Right lobe of liver (tissue), 6 donors: ENCODE data around the gene LRPAP1. TPM values are rescaled to one million over a fixed set of nuclear protein-coding genes. Genes with fewer than 3 reads are reported as not detected.

Source experiments
- ATAC-seq, 4 donors: fragments of 200-7000 bp; cut with Tn5 transposase; one replicate each; pipeline ENCODE4 v1.9.1; 2020; ENCODE audit warnings: mild to moderate bottlenecking in 4 of 4, moderate library complexity in 4 of 4
- DNase-seq, 3 donors: peaks; one replicate each; pipeline ENCODE4 v3.0.0-alpha.2; 2020
- H3K27ac ChIP-seq, 3 donors: fragments of 200-600 bp; one replicate each; pipeline ENCODE4 v1.8.0; 2022
- H3K27me3 ChIP-seq, 2 donors: fragments of 200-600 bp; one replicate each; pipeline ENCODE4 v1.8.0; 2022
- H3K36me3 ChIP-seq, 4 donors: fragments of 200-600 bp; sonication (generic) in 1 of 4; one replicate each; pipeline versions ENCODE4 v1.5.1 to v1.8.0; 2017 to 2022; ENCODE audit warnings: control low read depth in 1 of 4
- H3K4me1 ChIP-seq, 4 donors: fragments of 200-600 bp; sonication (generic) in 1 of 4; one replicate each; pipeline versions ENCODE4 v1.5.1 to v1.8.0; 2017 to 2022; ENCODE audit warnings: control low read depth in 1 of 4
- H3K4me3 ChIP-seq, 3 donors: fragments of 200-600 bp; one replicate each; pipeline ENCODE4 v1.8.0; 2022
- H3K9me3 ChIP-seq, 4 donors: fragments of 200-600 bp; sonication (generic) in 1 of 4; one replicate each; pipeline versions ENCODE4 v1.5.1 to v1.8.0; 2017 to 2022; ENCODE audit warnings: control low read depth in 1 of 4
- POLR2A ChIP-seq: fragments of 450-650 bp; IDR thresholded peaks from one replicate; pipeline ENCODE4 v1.6.1; 2017; ENCODE audit warnings: antibody characterized with exemption, mild to moderate bottlenecking
- WGBS: methylation state at CpG from one replicate; pipeline ENCODE4 v1.1.6; 2018; ENCODE audit warnings: low coverage, low lambda C conversion rate; ENCODE audit not compliant: insufficient coverage; ENCODE audit errors: missing lambda C conversion rate; 5-methylcytosine and 5-hydroxymethylcytosine counted together
- intact Hi-C, 2 donors: fragments of 100-400 bp; cut with DNase I; formaldehyde crosslinking; loops; one replicate each; pipeline versions ENCODE4 v1.11.2 to v1.14.1; 2022
- total RNA-seq, 6 experiments: library from RNA; depleted of rRNA in 2 of 6; stranded (reverse); fragments of >200 nt in 2 of 6; fragmentation: NEBNext Ultra II Directional in 3 of 6; extraction: Animal tissue kit (Norgen Biotek cat#: 25700) in 3 of 6; gene quantifications; one replicate each; pipeline versions ENCODE4 v1.1.0 to v1.2.4, GENCODE V29; 2016 to 2023
- TF ChIP-seq, protein P1 (sequence below), 4 donors: fragments of 200-600 bp in 3 of 4; fragments of 450-650 bp in 1 of 4; IDR thresholded peaks; one replicate each; pipeline versions ENCODE4 v1.5.1 to v1.8.0; 2016 to 2022; ENCODE audit warnings: antibody characterized with exemption in 4 of 4, mild to moderate bottlenecking in 2 of 4
- donor health status: DM: no; HTN: yes; CAD: no.
- donor health status: DM: no; HTN: no; CAD: no.
- donor health status: DM: no; HTN: no; CAD: no.
- donor health status: DM: no; HTN: yes; CAD: no.
- donor health status: DM: no; HTN: yes; CAD: no.

The LRPAP1 gene
- total RNA-seq, 6 experiments from 2014 or later, result 63.4 to 108 (median 85.3) TPM

GRCh38 chr4:3531318-3531878, 824 bp downstream of the LRPAP1 start:
- intact Hi-C loops, result no loop called here
- Histone ChIP-seq H3K9me3 (no peaks in the 10 kb centered on the region), H3K27me3 (no peaks in the 10 kb centered on the region), H3K27ac (peak overlapping the region in 1 of 3 donors; percentile 65), H3K36me3 (no peaks in the 10 kb centered on the region), H3K4me1 (peaks cover 0 to 12% (median 0%) of the 10 kb centered on the region in 4 donors), H3K4me3 (peak overlapping the region; percentile 75 to 92 (median 81))
- WGBS, result 18% methylated on average over 12 of the region's 17 CpGs
- TF ChIP-seq POLR2A, result no peak
- TF ChIP-seq, protein P1, sequence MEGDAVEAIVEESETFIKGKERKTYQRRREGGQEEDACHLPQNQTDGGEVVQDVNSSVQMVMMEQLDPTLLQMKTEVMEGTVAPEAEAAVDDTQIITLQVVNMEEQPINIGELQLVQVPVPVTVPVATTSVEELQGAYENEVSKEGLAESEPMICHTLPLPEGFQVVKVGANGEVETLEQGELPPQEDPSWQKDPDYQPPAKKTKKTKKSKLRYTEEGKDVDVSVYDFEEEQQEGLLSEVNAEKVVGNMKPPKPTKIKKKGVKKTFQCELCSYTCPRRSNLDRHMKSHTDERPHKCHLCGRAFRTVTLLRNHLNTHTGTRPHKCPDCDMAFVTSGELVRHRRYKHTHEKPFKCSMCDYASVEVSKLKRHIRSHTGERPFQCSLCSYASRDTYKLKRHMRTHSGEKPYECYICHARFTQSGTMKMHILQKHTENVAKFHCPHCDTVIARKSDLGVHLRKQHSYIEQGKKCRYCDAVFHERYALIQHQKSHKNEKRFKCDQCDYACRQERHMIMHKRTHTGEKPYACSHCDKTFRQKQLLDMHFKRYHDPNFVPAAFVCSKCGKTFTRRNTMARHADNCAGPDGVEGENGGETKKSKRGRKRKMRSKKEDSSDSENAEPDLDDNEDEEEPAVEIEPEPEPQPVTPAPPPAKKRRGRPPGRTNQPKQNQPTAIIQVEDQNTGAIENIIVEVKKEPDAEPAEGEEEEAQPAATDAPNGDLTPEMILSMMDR (IDR thresholded peaks at IDR 0.05), result no peak
- ATAC-seq (no peak), DNase-seq (peak in 1 of 3 donors; percentile 23)

- ATAC-seq, result no peak
- peak overlapping the region in 2 of 3 donors; percentile 75 to 92 for H3K4me3 ChIP-seq
- H3K27ac ChIP-seq, result no peak overlapping the region
- 72% methylated on average over 2 of the region's 18 CpGs for WGBS
- H3K4me1 ChIP-seq, result peaks cover 0 to 12% (median 0%) of the 10 kb centered on the region in 4 donors
- intact Hi-C loops, result no loop called here
- H3K36me3 ChIP-seq, result no peaks in the 10 kb centered on the region
- H3K27me3 ChIP-seq, result no peaks in the 10 kb centered on the region
- TF ChIP-seq, protein P1 (IDR thresholded peaks at IDR 0.05), result no peak
- TF ChIP-seq POLR2A, result no peak
- H3K9me3 ChIP-seq, result no peaks in the 10 kb centered on the region
- peak in 1 of 3 donors; percentile 21 for DNase-seq
Measured at GRCh38 chr4:3530663-3531254, 1.5 kb downstream of the LRPAP1 start.

DNA sequence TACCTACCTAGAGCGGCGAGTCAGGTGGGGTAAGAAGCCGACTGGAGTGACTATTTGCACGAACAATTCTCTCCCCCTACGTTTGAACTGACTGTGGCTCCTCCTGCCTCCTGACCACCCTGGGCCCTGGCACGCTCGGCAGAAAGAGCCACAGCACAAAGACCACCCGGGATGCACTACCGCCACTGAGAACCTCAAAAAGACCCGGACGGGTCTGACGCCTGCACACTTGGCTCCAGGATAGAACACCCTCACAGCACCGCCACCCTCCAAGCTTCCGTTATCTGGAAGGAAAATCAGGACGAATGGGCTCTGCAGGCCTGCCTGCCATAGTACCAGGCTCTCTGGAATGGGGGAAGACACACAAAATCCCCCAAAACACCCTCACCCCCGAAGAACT, 2.2 kb downstream of the LRPAP1 start:
- WGBS, result 89% methylated on average over 5 of the region's 16 CpGs
- H3K4me1 ChIP-seq, result peaks cover 0 to 12% (median 0%) of the 10 kb centered on the region in 4 donors
- H3K27me3 ChIP-seq, result no peaks in the 10 kb centered on the region
- ATAC-seq, result no peak
- H3K36me3 ChIP-seq, result no peaks in the 10 kb centered on the region
- TF ChIP-seq POLR2A, result no peak
- TF ChIP-seq, protein P1 (IDR thresholded peaks at IDR 0.05), result no peak
- no peaks in the 10 kb centered on the region for H3K9me3 ChIP-seq
- intact Hi-C loops, result no loop called here
- no peak overlapping the region for H3K27ac ChIP-seq
- no peak overlapping the region for H3K4me3 ChIP-seq
- peak in 1 of 3 donors; percentile 12 for DNase-seq

DNA sequence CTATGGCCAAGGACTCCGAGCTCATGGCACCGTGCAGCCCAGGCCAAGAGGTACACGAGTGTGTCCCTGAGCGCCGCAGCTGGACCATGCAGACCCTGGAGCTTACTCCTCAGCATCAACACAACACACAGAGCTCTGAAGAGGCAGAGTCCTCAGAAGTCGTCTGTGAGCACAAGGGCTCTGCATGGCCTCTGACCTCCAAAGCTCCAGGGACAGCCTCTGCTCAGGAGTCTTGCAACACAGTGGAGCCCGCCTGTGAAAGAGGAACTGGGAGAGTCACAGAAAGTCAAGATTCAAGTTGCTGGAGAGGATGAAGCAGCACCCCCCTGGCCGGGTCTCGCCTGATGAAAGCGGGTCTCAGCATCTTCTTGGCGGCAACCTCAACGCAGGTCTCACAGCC, 2.9 kb downstream of the LRPAP1 start:
- Histone ChIP-seq H3K27ac (no peak overlapping the region), H3K27me3 (no peaks in the 10 kb centered on the region), H3K9me3 (no peaks in the 10 kb centered on the region), H3K36me3 (peaks cover 0 to 7% (median 1%) of the 10 kb centered on the region in 4 donors), H3K4me3 (no peak overlapping the region), H3K4me1 (peaks cover 0 to 12% (median 0%) of the 10 kb centered on the region in 4 donors)
- intact Hi-C loops, result no loop called here
- TF ChIP-seq POLR2A, result no peak
- TF ChIP-seq, protein P1 (IDR thresholded peaks at IDR 0.05), result no peak
- DNase-seq (peak in 1 of 3 donors; percentile 41), ATAC-seq (no peak)
- WGBS, result 88% methylated on average over 6 of the region's 12 CpGs
